ENCODE data around the gene IARS1.

DNA sequence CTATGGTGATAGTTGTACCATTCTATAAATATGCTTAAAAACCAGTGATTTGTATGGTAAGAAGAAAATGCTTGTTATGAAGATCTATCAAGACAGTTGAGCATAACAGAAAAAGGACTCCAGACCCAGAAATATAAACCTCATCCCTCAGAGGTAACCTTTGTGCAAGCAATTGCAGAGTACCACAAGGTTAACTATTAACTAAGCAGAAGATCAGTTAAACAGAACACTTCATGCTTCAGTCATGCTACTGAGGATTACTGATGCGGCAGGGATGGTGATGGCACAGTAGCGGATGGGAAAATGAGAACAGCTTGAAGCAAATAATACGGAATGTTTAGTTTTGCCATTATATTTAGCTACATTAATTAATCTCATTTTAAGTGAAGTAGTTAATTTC is 45.5 kb downstream of the IARS1 start:
- TF ChIP-seq YY1 (IDR thresholded peaks at IDR 0.05; ENCODE audit: insufficient read depth, insufficient read length) (no peak), ZNF274 (IDR thresholded peaks at IDR 0.05; ENCODE audit: low read depth, low read length) (no peak)
